Mesenteric fat pad (tissue), 1 donor: ENCODE results near the gene FAM180B. TPM values are rescaled to one million over a fixed set of nuclear protein-coding genes. Genes with fewer than 3 reads are reported as not detected.
A peak's percentile ranks its signal among the peaks of the same experiment; 100 is the strongest.

Source experiments
- DNase-seq: peaks from one replicate; pipeline ENCODE4 v3.0.0-alpha.2; 2020; ENCODE audit warnings: low spot score
- total RNA-seq: library from RNA; stranded (reverse); fragmentation: NEBNext Ultra II Directional; extraction: Animal tissue kit (Norgen Biotek cat#: 25700); gene quantifications from one replicate; pipeline ENCODE4 v1.2.1, GENCODE V29; 2021
- donor health status: DM: yes; HTN: yes; CAD: no.

Gene FAM180B
- total RNA-seq, 1 donor from 2014 or later: 0.55 TPM

GRCh38 chr11:47566149-47566698 lies 20.3 kb upstream of the FAM180B start:
- peak; percentile 82 for DNase-seq

DNA sequence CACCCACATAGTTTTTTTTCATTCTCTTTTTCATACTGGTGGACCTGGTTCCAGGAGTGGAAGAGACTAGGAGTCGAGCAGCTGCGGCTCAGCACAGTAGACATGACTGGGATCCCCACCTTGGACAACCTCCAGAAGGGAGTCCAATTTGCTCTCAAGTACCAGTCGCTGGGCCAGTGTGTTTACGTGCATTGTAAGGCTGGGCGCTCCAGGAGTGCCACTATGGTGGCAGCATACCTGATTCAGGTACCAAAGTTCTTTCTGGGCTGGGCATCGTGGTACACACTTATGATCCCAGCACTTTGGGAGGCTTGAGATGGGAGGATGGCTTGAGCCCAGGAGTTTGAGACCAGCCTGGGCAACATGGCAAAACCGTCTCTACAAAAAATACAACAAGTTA lies 16.8 kb upstream of the FAM180B start:
- no peak for DNase-seq

GRCh38 chr11:47570651-47571356 lies 15.7 kb upstream of the FAM180B start:
- no peak for DNase-seq

GRCh38 chr11:47571357-47571729 lies 15.1 kb upstream of the FAM180B start:
- no peak for DNase-seq

- DNase-seq: no peak
Observed at GRCh38 chr11:47571895-47572294, 14.6 kb upstream of the FAM180B start.

DNA sequence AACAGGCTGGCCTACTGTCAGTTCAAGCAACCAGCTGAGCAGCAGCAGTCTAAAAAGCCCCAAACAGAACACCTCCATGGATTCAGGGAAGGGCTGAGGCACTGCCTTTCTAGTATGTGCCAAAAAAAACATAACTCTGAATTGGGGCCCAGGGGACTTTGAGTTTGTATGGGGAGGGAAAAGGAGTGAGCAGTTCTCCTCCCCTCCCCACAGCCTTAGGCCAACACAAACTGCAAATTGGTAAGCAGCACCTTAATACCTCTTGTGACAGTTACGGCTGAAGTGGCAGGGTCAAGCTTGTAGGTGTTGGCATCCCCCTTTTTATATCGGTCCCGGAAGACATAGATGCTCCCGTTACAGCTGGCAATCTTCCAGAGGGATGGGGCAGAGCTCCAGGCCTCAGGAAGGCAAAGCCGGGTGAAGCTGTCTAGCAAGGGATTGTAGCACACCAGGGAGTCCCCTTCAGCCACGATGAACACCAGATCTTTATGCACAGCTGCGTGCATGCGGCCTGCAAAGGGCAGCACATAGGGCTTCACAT lies 13.7 kb upstream of the FAM180B start:
- DNase-seq: no peak

DNA sequence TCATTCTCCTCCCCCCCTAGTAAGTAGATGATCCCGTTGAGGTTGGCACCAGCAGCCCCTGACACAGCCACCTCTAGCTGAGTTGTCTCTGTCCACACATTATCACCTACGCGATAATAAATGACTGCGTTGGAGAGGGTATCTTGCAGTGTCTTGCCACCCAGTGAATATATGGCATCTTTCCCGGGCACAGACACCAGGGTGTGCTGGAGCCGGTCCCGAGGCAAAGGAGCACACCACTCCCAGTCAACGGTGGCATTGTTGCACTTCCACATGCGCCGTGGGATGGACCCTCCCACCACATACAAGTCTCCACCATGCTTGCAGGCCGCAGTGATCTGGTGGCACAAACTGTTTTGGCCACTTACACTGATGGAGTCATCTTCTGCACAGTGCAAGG lies 13.2 kb upstream of the FAM180B start:
- no peak for DNase-seq

DNA sequence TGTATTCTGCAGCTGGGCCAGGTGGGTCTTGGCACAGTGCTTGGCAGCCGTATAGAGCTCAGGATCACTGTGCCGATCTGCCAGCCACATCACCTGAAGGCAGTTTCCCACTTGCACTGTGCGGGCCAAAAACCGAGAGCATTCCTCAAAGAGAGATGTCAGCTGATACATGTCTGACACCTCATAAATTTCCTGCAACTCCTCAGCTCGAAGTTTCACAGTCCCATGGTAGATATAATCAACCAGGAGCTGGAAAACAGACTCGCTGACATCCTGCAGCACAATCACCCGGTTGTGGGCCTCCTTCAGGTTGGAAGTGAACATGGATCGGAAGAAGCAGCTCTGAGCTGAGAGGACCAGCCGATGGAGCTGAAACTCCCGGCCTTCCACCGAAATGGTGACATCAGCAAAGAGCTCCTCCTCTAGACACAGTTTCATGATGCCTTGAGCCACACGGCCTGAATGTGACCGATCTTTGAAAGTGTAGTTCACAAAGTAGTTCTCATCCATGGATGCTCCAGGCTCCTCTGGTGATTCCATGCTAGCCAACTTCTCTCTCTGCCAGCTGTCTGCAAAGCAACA lies 8.9 kb upstream of the FAM180B start:
- DNase-seq: no peak

- peak; percentile 96 for DNase-seq
Observed at GRCh38 chr11:47578524-47579494, 7.7 kb upstream of the FAM180B start, which contains the start of the genes KBTBD4 and NDUFS3. KBTBD4 (minus strand) TSS chr11:47578970; CDS start chr11:47578951, 19 bp downstream. NDUFS3 (plus strand) TSS chr11:47579074; CDS start chr11:47579092, 18 bp downstream.

- no peak for DNase-seq
Observed at GRCh38 chr11:47583844-47584243, 2.6 kb upstream of the FAM180B start.

DNA sequence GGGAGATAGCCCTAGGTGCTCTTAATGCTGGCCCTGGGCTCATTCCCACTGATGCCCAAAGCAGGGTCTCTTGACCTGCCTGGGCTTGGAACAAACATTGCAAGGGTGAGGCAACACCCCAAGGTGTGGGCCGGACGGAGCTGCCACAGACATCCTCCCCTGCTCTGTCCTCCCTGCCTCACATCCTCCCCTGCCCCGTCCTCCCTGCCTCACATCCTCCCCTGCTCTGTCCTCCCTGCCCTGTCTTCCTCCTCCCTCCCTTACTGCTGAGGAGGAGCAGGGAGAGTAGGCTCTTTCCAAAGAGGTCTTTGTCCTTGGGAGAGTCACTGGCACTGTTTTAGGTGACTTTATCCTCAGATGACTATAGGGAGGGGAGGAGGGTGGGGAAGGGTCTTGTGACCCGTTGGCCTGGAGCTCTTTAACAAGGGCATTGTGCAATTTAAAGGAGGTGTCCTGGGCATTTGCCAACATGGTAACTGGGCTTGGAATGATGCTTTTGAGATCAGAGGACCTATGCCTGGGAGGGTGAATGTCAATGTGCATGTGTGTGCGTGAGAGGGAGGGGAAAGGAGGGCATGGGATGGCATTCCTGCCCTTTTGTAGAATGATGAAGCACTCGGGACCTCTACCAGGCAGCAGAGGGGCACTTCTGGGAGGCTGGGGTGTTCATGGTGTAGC lies 700 bp downstream of the FAM180B start:
- DNase-seq: no peak

GRCh38 chr11:47587723-47588326 lies 1.3 kb downstream of the FAM180B start:
- DNase-seq: no peak

- no peak for DNase-seq
Observed at GRCh38 chr11:47589118-47589517, 2.6 kb downstream of the FAM180B start.

DNA sequence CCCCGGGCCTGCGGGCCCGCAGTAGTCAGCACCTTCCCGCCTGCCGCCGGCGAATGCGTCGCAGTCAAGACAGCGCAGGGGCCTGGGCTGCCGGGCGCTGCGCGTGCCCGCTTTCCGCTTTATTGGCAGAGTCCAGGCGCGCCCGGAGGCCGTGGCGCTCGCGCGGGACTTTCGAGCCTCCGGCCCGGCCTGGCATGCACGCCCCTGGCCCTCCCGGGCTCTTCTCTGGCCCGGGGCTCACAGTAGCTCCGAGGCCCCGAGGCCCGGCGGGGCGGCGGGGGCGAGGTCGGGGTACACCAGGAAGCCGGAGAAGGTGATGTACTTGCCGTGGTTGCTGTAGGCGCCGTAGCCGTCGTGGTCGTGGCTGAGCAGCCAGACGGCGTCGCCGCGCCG lies 3.1 kb downstream of the FAM180B start:
- no peak for DNase-seq

- DNase-seq: no peak
Observed at GRCh38 chr11:47589977-47590861, 3.7 kb downstream of the FAM180B start.

DNA sequence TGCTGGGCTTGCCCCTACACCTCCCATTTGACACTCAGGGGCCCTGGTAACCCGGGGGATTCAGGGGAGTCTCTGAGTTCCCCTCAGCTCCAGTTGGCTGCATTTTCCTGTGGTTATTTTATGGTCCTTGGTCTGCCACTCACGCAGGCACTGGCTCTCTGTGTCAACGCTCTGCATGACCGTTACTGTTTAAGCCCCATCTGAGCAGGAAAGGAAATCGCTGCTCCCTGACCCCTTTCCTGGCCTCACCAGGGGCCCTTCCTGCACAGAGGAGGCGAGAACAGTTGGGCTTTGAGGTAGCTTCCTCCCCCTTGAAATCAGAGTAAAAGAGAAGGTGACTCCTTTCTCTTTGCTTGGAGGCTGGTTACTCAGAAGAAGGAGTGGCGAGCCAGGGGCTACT lies 5.3 kb downstream of the FAM180B start:
- no peak for DNase-seq

DNA sequence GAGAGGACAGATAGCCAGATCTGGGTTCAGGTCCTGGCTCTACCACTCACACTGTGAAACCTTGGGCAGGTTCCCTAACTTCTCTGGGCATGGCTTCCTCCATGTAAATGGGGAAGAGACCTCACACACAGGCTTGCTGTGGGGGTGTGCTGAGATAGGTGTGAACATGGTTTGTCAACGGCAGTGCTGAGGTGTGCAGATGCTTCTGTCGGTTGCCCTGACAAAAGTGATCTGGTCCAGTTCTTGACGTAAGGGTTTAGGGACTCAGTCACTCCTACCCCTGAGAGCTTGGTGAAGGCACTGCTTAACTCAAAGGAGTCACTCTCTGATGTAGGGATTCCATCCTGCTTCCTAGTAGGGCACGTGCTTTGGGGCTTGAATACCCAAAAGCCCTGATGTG lies 5.8 kb downstream of the FAM180B start:
- DNase-seq: no peak

DNA sequence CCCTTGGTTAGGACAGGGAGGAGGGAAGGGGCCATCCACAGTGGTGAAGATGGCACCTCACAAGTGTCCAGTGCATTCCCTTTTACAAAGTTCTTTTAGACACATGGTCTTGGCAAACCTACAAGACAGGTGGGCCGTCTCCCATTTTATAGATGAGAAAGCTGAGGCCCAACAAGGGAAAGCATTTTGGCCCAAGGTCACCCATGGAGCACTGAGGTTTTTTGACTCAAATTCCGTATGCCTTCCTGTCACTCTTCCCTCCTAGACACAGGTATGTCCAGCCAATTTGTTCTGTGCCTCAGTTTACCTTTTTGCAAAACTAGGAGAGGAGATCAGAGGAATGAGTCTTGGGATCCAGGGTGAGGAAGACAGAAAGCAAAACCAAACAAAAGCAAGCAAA lies 6.5 kb downstream of the FAM180B start:
- no peak for DNase-seq

DNA sequence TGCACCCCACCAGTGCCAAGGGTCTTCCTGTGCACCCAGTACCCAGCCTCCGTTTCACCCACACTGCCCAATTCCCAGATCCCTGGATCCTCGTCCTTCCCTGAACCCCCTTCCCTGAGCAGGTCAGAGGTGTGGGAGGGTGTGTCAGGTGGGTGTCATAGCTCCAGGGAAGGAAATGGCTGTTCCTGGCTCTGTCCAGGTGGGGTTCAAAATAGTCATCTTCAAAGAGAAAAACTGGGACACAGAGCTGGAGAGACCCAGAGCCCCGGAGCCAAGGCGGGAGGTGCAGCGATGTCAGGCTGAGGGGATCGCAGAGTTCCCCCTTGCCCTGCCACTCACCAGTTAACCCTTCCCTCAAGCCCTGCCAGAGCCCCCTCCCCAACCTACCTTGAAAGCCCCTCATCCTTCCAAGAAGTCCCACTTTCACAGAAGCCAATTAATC lies 7.0 kb downstream of the FAM180B start:
- DNase-seq: no peak
